ENCODE measurements around the gene CNTN4. TPM values are rescaled to one million over a fixed set of nuclear protein-coding genes. Genes with fewer than 3 reads are reported as not detected.

The CNTN4 gene
- total RNA-seq, 6 experiments from 2014 or later, result not detected

- TF ChIP-seq CTCF (IDR thresholded peaks at IDR 0.05), result no peak
- H3K36me3 Mint-ChIP-seq (ENCODE audit: low read depth), result 0 out of 2 replicates have a peak, but pooled peaks cover 6% of the 10 kb centered on the region
- H3K27me3 Mint-ChIP-seq (ENCODE audit: insufficient read depth), result no peaks in the 10 kb centered on the region
These were observed 32.1 kb downstream of the CNTN4 start for GRCh38 chr3:2130726-2131125.

DNA sequence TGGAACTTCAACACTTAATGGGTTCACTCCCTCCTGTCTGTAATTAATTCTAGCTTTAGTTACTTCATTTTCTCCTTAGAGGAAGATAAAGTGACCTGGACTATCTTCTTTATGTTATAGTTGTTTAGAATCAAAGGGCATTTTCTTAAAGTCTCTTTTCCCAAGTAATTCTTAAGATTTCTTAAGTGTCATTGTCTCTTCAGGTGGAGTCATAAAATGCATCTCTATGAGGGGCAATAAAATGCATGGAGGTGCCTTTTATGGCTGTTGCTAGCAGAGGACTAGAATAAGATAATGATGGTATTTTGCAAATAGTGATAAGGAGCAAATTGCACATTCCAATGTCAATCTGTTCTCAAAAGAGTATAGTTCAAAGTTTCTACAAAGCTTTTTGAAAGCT is 34.5 kb downstream of the CNTN4 start:
- TF ChIP-seq CTCF (IDR thresholded peaks at IDR 0.05), result no peak
- no peaks in the 10 kb centered on the region for H3K4me1 Mint-ChIP-seq (ENCODE audit: low read depth)
- H3K9me3 Mint-ChIP-seq, result peaks cover 49% of the 10 kb centered on the region
- 0 out of 2 replicates have a peak, but pooled peaks cover 6% of the 10 kb centered on the region for H3K36me3 Mint-ChIP-seq (ENCODE audit: low read depth)
- H3K27ac Mint-ChIP-seq, result no peak overlapping the region
- H3K27me3 Mint-ChIP-seq (ENCODE audit: insufficient read depth), result no peaks in the 10 kb centered on the region
- H3K4me3 Mint-ChIP-seq, result no peak overlapping the region
- DNase-seq, result no peak

More at GRCh38 chr3:2130726-2131125, 32.1 kb downstream of the CNTN4 start:
- no peak overlapping the region for H3K4me3 Mint-ChIP-seq
- H3K9me3 Mint-ChIP-seq, result peaks cover 46% of the 10 kb centered on the region
- no peak overlapping the region for H3K27ac Mint-ChIP-seq
- no peak for DNase-seq
- H3K4me1 Mint-ChIP-seq (ENCODE audit: low read depth), result no peaks in the 10 kb centered on the region

DNA sequence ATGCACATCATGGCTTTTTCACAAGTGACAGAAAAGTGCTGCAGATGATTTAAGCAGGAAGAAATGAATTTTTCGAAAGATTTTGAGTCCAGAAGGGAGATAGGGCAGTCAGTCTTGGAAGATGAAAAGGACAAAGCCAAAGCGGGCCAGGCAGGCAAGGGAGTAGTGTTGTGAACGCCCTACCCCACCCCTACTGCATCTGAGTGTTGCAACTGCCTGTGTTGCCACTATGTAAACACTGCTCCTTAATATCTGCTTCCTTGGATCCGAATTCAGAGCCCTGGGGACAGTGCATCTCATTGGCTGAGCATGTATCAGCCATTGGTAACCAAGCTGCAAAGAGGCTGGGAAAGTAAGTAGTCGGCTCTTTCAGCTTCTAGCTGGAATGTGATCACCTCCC is 39.0 kb downstream of the CNTN4 start:
- H3K4me1 Mint-ChIP-seq (ENCODE audit: low read depth), result no peaks in the 10 kb centered on the region
- peaks cover 46% of the 10 kb centered on the region for H3K9me3 Mint-ChIP-seq
- no peak for TF ChIP-seq CTCF (IDR thresholded peaks at IDR 0.05)
- H3K4me3 Mint-ChIP-seq, result no peak overlapping the region
- 0 out of 2 replicates have a peak, but pooled peaks cover 6% of the 10 kb centered on the region for H3K36me3 Mint-ChIP-seq (ENCODE audit: low read depth)
- no peak overlapping the region for H3K27ac Mint-ChIP-seq
- no peak for DNase-seq
- no peaks in the 10 kb centered on the region for H3K27me3 Mint-ChIP-seq (ENCODE audit: insufficient read depth)

DNA sequence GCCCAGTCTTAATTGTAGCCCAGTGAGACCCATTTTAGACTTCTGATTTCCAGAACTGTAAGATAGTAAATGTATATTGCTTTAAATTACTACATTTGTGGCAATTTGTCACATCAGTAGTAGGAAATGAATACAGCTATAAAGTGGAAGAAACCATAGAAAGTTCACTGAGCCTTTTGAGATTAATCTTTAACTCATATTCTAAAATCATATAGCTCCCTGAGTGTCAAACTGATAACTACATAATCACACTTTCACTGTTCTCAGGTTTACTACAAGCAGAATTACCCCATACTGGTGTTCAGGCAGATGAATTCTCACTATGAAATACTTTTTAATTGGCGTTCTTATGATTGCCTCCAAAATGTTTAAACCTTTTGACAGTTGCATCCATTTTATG is 42.8 kb downstream of the CNTN4 start:
- TF ChIP-seq CTCF (IDR thresholded peaks at IDR 0.05), result no peak
- DNase-seq, result no peak
- no peak overlapping the region for H3K4me3 Mint-ChIP-seq
- no peaks in the 10 kb centered on the region for H3K36me3 Mint-ChIP-seq (ENCODE audit: low read depth)
- H3K4me1 Mint-ChIP-seq (ENCODE audit: low read depth), result no peaks in the 10 kb centered on the region
- peaks cover 57% of the 10 kb centered on the region for H3K9me3 Mint-ChIP-seq
- no peaks in the 10 kb centered on the region for H3K27me3 Mint-ChIP-seq (ENCODE audit: insufficient read depth)
- H3K27ac Mint-ChIP-seq, result no peak overlapping the region

GRCh38 chr3:2148561-2149340 is 50.1 kb downstream of the CNTN4 start:
- DNase-seq, result no peak
- peaks cover 5% of the 10 kb centered on the region for H3K36me3 Mint-ChIP-seq (ENCODE audit: low read depth)
- no peak overlapping the region for H3K27ac Mint-ChIP-seq
- TF ChIP-seq CTCF (IDR thresholded peaks at IDR 0.05), result no peak
- no peaks in the 10 kb centered on the region for H3K4me1 Mint-ChIP-seq (ENCODE audit: low read depth)
- peaks cover 29% of the 10 kb centered on the region for H3K9me3 Mint-ChIP-seq
- no peaks in the 10 kb centered on the region for H3K27me3 Mint-ChIP-seq (ENCODE audit: insufficient read depth)
- no peak overlapping the region for H3K4me3 Mint-ChIP-seq
